CMK (cell line): Measurements from ENCODE around the gene MTX3.

Experiments used
- DNase-seq: peaks from one replicate; pipeline ENCODE4 v3.0.0-alpha.2; 2010; ENCODE audit warnings: low read depth

Gene MTX3

GRCh38 chr5:79982136-79982535, 8.9 kb downstream of the MTX3 start:
- DNase-seq = no peak

GRCh38 chr5:79976759-79977515, 14.1 kb downstream of the MTX3 start:
- no peak for DNase-seq

GRCh38 chr5:79975422-79975821, 15.6 kb downstream of the MTX3 start:
- DNase-seq = no peak

- no peak for DNase-seq
These were observed 16.2 kb downstream of the MTX3 start for GRCh38 chr5:79974886-79975285.

GRCh38 chr5:79973996-79974395, 17.1 kb downstream of the MTX3 start:
- no peak for DNase-seq

- DNase-seq = no peak
These were observed 17.6 kb downstream of the MTX3 start for GRCh38 chr5:79973511-79973910.

GRCh38 chr5:79971156-79971555, 19.9 kb downstream of the MTX3 start:
- no peak for DNase-seq

- DNase-seq = no peak
These were observed 24.6 kb downstream of the MTX3 start for GRCh38 chr5:79966448-79966847.

GRCh38 chr5:79964136-79964535, 26.9 kb downstream of the MTX3 start:
- no peak for DNase-seq

GRCh38 chr5:79963261-79964061, 27.6 kb downstream of the MTX3 start:
- no peak for DNase-seq

GRCh38 chr5:79962575-79963222, 28.4 kb downstream of the MTX3 start:
- DNase-seq = no peak

GRCh38 chr5:79961716-79962574, 29.1 kb downstream of the MTX3 start:
- DNase-seq = no peak

- no peak for DNase-seq
These were observed 31.7 kb downstream of the MTX3 start for GRCh38 chr5:79959407-79959806.

GRCh38 chr5:79955941-79956670, 35.0 kb downstream of the MTX3 start:
- no peak for DNase-seq

- no peak for DNase-seq
These were observed 35.6 kb downstream of the MTX3 start for GRCh38 chr5:79955356-79955895.

- no peak for DNase-seq
These were observed 36.4 kb downstream of the MTX3 start for GRCh38 chr5:79954620-79955019.

GRCh38 chr5:79947567-79947966, 43.5 kb downstream of the MTX3 start:
- DNase-seq = no peak

GRCh38 chr5:79938468-79938867, 52.6 kb downstream of the MTX3 start:
- no peak for DNase-seq

- DNase-seq = no peak
These were observed 54.3 kb downstream of the MTX3 start for GRCh38 chr5:79936646-79937216.

GRCh38 chr5:79936002-79936645, 54.9 kb downstream of the MTX3 start:
- DNase-seq = no peak
